IPS DF 6.9 (cell line): ENCODE data around the gene ZC3H18.

Source experiments
- DNase-seq: peaks from one replicate; pipeline ENCODE4 v3.0.0-alpha.2; 2013; ENCODE audit warnings: low read depth, low spot score
- H3K27ac ChIP-seq: one replicate; pipeline ENCODE4 v1.5.1; 2013; ENCODE audit warnings: low read length, control low read depth
- H3K27me3 ChIP-seq: 2 replicates; pipeline ENCODE4 v1.6.1; 2013; ENCODE audit warnings: mild to moderate bottlenecking, low read length; ENCODE audit not compliant: control insufficient read depth, insufficient read depth
- H3K36me3 ChIP-seq: 2 replicates; pipeline ENCODE4 v1.6.1; 2013; ENCODE audit warnings: low read length; ENCODE audit not compliant: control insufficient read depth, insufficient read depth
- H3K4me1 ChIP-seq: 2 replicates; pipeline ENCODE4 v1.6.1; 2013; ENCODE audit warnings: low read length; ENCODE audit not compliant: control insufficient read depth, insufficient read depth
- H3K4me3 ChIP-seq: 2 replicates; pipeline ENCODE4 v1.5.1; 2013; ENCODE audit warnings: mild to moderate bottlenecking, low read length
- H3K9me3 ChIP-seq: 2 replicates; pipeline ENCODE4 v1.6.1; 2013; ENCODE audit warnings: low read length, inconsistent platforms; ENCODE audit not compliant: control insufficient read depth, insufficient read depth
- WGBS: extraction: QIAGEN DNeasy Blood & Tissue Kit; methylation state at CpG from one replicate; pipeline ENCODE4 v1.1.7; 2013; ENCODE audit warnings: mixed read lengths, missing lambda C conversion rate; ENCODE audit not compliant: insufficient read length, insufficient coverage; 5-methylcytosine and 5-hydroxymethylcytosine counted together

The ZC3H18 gene

GRCh38 chr16:88632587-88632930 is 62.4 kb downstream of the ZC3H18 start:
- Histone ChIP-seq H3K4me3 (no peak overlapping the region), H3K4me1 (peaks cover 3% of the 10 kb centered on the region; the same call in 1 of the 2 replicates), H3K27ac (no peak overlapping the region), H3K27me3 (no peaks in the 10 kb centered on the region), H3K9me3 (no peaks in the 10 kb centered on the region), H3K36me3 (peaks cover 11% of the 10 kb centered on the region; the same call in 1 of the 2 replicates)
- no CpG with 5 or more reads among the region's 11 CpGs for WGBS
- DNase-seq, result no peak

- no peak for DNase-seq
- peaks cover 3% of the 10 kb centered on the region for H3K4me1 ChIP-seq
- H3K27me3 ChIP-seq, result no peaks in the 10 kb centered on the region
- H3K27ac ChIP-seq, result no peak overlapping the region
- H3K36me3 ChIP-seq, result peaks cover 10% of the 10 kb centered on the region; the same call in 1 of the 2 replicates
- WGBS, result no CpG with 5 or more reads among the region's 23 CpGs
- no peaks in the 10 kb centered on the region for H3K9me3 ChIP-seq
- H3K4me3 ChIP-seq, result peak overlapping the region; percentile 54; the same call in 1 of the 2 replicates
Measured at GRCh38 chr16:88633684-88634140, 63.5 kb downstream of the ZC3H18 start.

DNA sequence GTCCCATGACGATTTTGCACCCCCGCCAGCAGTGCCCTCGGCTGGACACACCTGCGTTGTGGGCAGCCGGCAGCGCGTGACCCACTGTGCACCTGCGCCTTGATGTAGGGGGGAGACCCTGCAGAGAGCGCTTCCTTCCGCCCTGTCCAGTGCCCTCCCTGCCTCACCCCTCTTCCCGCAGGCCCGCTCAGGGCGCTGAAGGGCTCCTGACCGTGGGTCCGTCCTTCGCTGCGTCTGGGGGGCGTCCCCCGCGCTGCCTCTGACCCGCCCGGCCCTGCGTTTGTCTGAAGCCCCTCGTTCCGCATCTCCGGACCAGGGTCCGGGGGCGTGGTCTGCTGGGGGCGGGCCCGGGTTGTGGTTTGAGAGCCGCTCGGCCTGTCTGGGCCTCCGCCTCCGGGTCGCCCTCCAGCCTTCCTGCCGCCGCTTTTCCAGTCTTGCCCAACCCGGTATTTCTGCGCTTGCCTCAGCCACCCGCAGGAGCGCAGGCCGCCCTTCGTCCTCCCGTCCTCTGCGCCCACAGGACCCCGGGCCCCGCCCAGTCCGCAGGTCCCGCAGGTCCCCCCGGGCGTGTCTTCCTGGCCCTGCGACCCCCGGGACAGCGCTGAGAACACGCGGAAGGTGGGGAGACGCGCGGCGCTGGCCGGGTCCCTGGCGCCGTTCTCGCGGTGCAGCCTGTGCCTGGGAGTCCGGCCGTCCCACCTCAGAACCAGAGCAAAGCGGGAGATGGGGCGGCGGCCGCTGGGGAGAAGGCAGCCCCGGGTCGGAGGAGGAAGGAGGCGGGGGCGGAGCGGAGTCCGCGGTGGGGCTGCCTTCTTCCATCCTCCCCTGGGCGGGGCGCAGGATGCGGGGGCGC is 64.2 kb downstream of the ZC3H18 start:
- no peak for DNase-seq
- no CpG with 5 or more reads among the region's 82 CpGs for WGBS
- H3K27ac ChIP-seq, result no peak overlapping the region

GRCh38 chr16:88634994-88635670 is 64.9 kb downstream of the ZC3H18 start:
- Histone ChIP-seq H3K27me3 (no peaks in the 10 kb centered on the region), H3K36me3 (peaks cover 10% of the 10 kb centered on the region; the same call in 1 of the 2 replicates), H3K9me3 (no peaks in the 10 kb centered on the region), H3K4me1 (peaks cover 8% of the 10 kb centered on the region), H3K4me3 (peak overlapping the region; percentile 54; the same call in 1 of the 2 replicates), H3K27ac (no peak overlapping the region)
- DNase-seq, result no peak
- no CpG with 5 or more reads among the region's 28 CpGs for WGBS

More for the DNA sequence above, 64.2 kb downstream of the ZC3H18 start:
- Histone ChIP-seq H3K36me3 (peaks cover 10% of the 10 kb centered on the region; the same call in 1 of the 2 replicates), H3K4me1 (peaks cover 8% of the 10 kb centered on the region), H3K4me3 (peak overlapping the region; percentile 54; the same call in 1 of the 2 replicates), H3K9me3 (no peaks in the 10 kb centered on the region), H3K27me3 (no peaks in the 10 kb centered on the region)

GRCh38 chr16:88635671-88636319 is 65.6 kb downstream of the ZC3H18 start:
- Histone ChIP-seq H3K4me1 (peaks cover 10% of the 10 kb centered on the region), H3K9me3 (no peaks in the 10 kb centered on the region), H3K4me3 (no peak overlapping the region), H3K27me3 (no peaks in the 10 kb centered on the region; the same call in 1 of the 2 replicates), H3K36me3 (peaks cover 4% of the 10 kb centered on the region; the same call in 1 of the 2 replicates), H3K27ac (no peak overlapping the region)
- no peak for DNase-seq
- WGBS, result no CpG with 5 or more reads among the region's 17 CpGs

- H3K36me3 ChIP-seq, result peaks cover 3% of the 10 kb centered on the region; the same call in 1 of the 2 replicates
- no peaks in the 10 kb centered on the region; the same call in 1 of the 2 replicates for H3K27me3 ChIP-seq
- no peak overlapping the region for H3K4me3 ChIP-seq
- no peak overlapping the region for H3K27ac ChIP-seq
- H3K4me1 ChIP-seq, result peaks cover 10% of the 10 kb centered on the region
- WGBS, result no CpG with 5 or more reads among the region's 23 CpGs
- H3K9me3 ChIP-seq, result no peaks in the 10 kb centered on the region
- no peak for DNase-seq
Measured at GRCh38 chr16:88636488-88637265, 66.5 kb downstream of the ZC3H18 start.

- Histone ChIP-seq H3K4me3 (no peak within 1 kb of the TSS), H3K36me3 (no peaks in the 10 kb centered on the region), H3K27me3 (no peaks in the 10 kb centered on the region; the same call in 1 of the 2 replicates), H3K27ac (no peak within 1 kb of the TSS), H3K4me1 (peaks cover 10% of the 10 kb centered on the region), H3K9me3 (no peaks in the 10 kb centered on the region)
- no CpG with 5 or more reads among the region's 27 CpGs for WGBS
- no peak for DNase-seq
Measured at GRCh38 chr16:88638323-88639230, 68.4 kb downstream of the ZC3H18 start, which contains the start of gene IL17C. Gene IL17C (plus strand): TSS chr16:88638572. CDS start chr16:88638642, 70 bp downstream.

- Histone ChIP-seq H3K4me1 (peaks cover 10% of the 10 kb centered on the region), H3K36me3 (no peaks in the 10 kb centered on the region), H3K27me3 (no peaks in the 10 kb centered on the region; the same call in 1 of the 2 replicates), H3K27ac (no peak overlapping the region), H3K9me3 (no peaks in the 10 kb centered on the region), H3K4me3 (no peak overlapping the region)
- no peak for DNase-seq
- no CpG with 5 or more reads among the region's 45 CpGs for WGBS
Measured at GRCh38 chr16:88639231-88640038, 69.2 kb downstream of the ZC3H18 start.
